Astrocyte of the spinal cord (primary cell): ENCODE measurements around the gene APCDD1L.

Experiments used
- DNase-seq: peaks from one replicate; pipeline ENCODE4 v3.0.0; 2011; ENCODE audit warnings: low read depth, low spot score
- H3K4me3 ChIP-seq: 2 replicates; pipeline ENCODE4 v1.5.1; 2011; ENCODE audit warnings: low read depth, mild to moderate bottlenecking, low read length, moderate library complexity
- in situ Hi-C: cut with HindIII; loops from 2 replicates; pipeline ENCODE4 v1.10.0; 2017; ENCODE audit warnings: low sequenced_read_pairs
- TF ChIP-seq, protein P1 (sequence below): IDR thresholded peaks from 2 replicates; pipeline ENCODE4 v1.5.1; 2012; ENCODE audit warnings: low read depth, mild to moderate bottlenecking, low read length, inconsistent platforms

APCDD1L gene

DNA sequence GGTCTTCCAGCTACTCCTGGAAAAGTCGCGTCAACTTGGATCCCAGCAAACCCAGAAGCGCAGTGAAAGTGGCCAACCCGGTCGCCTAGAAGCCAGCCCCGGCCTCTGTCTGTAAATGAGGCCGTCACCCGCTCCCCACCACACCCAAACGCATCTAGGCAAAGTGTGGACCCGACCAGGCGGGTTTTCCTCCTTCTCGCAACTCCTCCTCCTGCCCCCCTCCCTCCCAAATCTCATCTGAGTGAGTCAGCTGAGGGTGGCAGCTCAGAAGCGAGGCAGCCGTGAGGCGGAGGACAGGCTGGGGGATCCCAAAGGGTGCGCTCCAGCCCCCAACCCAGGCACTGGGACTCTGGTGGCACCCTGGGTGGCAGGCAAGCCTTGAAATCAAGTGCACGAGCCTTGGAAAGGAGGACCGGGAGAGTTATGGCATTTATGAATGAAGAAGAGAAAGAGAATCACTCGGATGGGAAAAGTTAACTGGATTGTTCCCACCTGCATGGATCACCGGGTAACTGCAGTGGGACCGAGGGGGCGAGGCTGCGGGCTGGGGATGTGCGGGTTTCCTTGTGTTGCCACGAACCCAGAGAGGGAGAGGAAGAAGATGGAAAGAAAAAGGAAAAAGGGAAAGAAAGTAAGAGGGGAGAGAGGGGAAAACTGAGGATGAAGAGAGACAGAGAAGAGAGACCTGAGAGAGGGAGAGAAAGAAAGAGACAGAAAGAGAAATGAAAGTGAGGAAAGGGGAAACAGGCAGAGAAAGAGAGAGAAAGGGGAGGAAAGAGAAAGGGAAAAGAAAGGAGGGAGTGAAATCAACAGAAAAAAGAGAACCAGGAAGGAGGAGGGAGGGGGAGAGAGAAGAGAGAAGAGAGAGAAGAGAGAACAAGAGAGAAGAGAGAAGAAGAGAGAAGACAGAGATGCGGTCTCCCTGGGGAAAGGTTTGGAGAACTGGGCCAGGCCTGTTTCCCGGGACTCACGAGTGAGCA is at the start of gene APCDD1L:
Gene APCDD1L (minus strand): TSS at position 167 of the 980 bp plus-strand sequence. CDS start 692 bp downstream, outside the sequence.
- peak; percentile 59 for DNase-seq
- TF ChIP-seq, protein P1, sequence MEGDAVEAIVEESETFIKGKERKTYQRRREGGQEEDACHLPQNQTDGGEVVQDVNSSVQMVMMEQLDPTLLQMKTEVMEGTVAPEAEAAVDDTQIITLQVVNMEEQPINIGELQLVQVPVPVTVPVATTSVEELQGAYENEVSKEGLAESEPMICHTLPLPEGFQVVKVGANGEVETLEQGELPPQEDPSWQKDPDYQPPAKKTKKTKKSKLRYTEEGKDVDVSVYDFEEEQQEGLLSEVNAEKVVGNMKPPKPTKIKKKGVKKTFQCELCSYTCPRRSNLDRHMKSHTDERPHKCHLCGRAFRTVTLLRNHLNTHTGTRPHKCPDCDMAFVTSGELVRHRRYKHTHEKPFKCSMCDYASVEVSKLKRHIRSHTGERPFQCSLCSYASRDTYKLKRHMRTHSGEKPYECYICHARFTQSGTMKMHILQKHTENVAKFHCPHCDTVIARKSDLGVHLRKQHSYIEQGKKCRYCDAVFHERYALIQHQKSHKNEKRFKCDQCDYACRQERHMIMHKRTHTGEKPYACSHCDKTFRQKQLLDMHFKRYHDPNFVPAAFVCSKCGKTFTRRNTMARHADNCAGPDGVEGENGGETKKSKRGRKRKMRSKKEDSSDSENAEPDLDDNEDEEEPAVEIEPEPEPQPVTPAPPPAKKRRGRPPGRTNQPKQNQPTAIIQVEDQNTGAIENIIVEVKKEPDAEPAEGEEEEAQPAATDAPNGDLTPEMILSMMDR: no peak
- in situ Hi-C loops: no loop called here
- H3K4me3 ChIP-seq: peak within 1 kb of the TSS; percentile 50

DNA sequence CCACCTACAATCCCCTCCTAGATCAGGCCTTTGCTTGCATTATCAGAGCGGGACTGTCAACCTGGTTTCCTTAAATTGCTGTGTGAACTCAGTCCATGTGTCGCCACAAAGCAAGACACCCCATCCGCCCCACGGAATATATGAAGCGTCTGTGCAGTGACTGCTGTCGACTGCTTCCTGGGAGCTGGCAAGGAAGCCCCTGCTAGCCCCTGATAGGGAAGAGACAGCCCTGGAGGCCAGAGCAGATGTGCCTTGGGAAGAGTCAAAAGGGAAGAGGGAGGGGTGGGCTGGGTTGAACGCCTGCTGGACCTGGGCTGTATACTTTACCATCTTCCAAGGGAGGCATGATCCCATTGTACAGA is 44.1 kb upstream of the APCDD1L start:
- TF ChIP-seq, protein P1: no peak
- DNase-seq: no peak
- in situ Hi-C loops: no loop called here

DNA sequence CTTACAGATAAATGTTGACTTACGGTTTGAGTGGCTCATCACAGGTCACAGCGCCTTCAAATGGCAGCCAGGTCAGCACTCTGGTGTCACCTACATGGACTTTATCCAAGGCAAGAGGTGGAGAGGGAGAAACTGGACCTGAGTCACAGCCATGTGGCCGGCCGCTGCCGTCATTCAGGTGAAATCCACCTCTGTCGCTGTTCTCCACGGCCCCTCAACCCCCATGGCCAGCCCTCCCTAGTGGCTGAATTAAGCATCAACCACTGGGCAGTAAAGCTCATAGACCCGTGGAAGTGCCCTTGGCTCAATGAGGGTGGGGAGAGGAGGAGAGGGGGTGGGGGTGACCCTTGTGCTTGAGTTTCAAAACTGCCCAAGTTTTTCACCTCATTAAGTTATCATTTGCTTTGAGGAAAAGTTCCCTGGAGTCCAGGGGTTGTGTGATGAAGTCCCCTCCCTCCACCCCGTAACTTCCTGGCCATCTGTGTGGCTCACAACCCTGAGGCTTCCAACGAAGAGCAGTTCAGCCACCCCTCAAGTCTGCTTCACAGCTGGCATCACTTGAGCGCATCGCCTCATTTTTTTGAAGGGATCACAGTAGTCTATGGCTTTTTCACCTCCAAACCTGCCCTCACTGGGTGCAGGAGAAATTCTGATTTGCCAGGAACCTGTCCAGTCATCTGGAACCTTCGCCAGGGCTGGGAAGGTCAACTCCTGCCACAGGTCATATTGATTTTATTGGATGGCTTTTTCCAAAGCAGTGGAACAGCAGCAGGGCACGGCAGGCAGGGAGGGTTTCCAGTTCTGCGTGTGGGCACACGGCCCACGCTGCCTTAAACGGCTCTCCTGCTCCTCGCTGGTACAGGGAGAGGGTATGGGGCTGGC is 43.5 kb upstream of the APCDD1L start:
- TF ChIP-seq, protein P1: no peak
- H3K4me3 ChIP-seq: no peak overlapping the region
- DNase-seq: no peak
- in situ Hi-C loops: no loop called here

More for the DNA sequence above, 44.1 kb upstream of the APCDD1L start:
- no peak overlapping the region for H3K4me3 ChIP-seq

DNA sequence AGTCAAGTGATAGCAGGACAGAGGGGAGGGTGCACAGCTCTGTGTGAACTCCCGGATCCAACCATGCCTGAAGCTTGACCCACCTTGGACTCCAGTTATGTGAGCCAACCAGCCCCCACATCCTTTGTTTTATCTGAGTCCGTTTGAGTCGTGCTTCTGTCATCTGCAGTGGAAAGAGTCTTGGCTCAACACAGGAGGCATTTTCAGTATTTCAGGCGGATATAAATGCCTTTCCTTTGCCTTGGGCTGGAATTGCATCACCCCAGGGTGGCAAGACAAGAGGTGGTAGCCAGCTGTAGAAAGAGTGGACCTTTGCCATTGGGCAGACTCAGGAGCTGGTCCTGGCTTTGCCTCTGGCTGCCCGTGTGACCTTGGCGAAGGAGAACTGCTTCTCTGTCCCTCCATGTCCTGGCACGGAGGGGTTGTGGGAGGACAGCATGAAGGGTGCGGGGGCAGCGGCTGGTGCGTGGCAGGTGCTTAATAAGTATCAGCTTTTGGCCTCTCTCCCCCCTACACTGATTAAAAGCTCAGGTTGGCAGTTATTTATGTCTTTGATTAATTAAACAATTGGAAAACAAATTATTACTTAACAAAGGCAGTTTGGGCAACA is 42.6 kb upstream of the APCDD1L start:
- no peak for DNase-seq
- TF ChIP-seq, protein P1: no peak
- in situ Hi-C loops: no loop called here
- no peak overlapping the region for H3K4me3 ChIP-seq

DNA sequence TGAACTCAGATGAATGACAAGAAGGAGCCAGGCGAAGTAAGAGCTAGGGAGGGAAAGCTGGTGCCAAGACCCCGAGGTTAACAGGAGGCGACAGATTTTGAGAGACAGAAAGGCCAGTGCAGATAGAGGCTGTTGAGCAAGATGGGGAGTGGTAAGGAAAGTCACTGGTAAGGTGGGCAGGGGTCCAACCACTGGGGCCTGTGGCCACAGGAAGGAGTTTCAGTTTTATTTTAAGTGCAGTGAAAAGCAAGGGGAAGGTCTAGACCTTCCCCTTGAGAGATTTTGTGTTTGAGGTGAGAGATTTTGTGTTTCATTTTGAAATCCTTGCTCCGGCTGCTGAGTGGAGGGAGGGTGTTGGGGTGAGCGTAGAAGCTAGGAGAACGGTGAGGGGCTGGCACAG is 41.8 kb upstream of the APCDD1L start:
- H3K4me3 ChIP-seq: no peak overlapping the region
- in situ Hi-C loops: no loop called here
- TF ChIP-seq, protein P1: no peak
- DNase-seq: no peak
